ENCODE results near the gene ORC3.
"Not testable (repeated sequence)": the region's sequence is repeated elsewhere in the genome, so short reads cannot be mapped to it uniquely, and the experiment has no call there.

Gene ORC3

DNA sequence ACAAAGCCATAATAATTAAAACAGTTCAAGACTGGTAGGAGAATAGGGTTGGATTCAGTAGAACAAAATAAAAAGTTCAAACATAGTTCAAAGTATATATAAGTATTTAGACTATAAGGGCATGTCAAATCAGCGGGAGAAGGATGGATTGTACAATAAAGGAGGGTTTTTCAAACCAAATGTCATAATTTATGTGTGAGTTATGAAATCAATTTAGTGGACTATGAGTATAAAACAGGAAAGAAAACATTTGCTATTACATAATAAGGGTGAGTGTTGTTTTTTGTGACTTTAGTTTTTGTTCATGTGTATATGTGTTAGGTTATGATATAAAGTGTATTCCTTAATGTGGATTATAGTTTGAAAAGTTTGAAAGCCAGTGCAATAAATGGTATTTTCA lies 10.6 kb downstream of the ORC3 start:
- DNase-seq (ENCODE audit: low spot score) = no peak

DNA sequence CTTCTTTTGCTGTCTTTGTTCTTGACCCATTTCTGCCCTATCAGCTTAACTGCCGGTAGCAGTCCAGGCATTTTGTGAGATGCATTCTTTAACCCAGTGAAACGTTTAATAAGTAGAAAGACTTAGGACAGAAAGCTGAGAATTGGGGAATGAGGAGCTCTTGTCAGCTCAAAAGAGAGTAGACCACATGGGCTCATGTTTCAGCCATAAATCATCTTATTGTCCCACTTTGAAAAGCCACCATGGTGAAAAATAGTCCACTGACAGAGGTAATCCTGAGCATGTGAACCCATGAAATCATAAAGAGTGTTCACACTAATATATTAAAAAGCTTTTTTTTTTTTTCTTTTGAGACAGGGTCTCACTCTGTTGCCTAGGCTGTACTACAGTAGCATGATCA lies 16.3 kb downstream of the ORC3 start:
- DNase-seq (ENCODE audit: low spot score) = no peak

DNA sequence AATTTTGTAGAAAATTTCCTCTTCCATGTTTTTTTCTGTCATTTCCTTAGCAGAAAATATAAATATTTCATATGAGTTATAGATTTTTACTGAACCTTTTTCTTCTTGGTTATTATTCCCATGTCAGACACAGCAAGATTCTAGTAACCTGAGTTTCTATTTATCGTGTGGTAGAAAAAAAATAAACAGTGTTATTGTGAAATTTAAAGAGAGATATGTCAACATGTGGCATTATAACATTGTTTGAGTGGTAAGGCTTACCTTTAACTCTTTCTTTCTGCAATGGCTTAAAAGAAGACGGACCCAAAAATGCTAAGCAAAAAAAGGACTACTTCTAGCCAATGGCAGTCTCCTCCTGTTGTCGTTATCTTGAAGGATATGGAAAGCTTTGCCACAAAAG lies 18.9 kb downstream of the ORC3 start:
- no peak for DNase-seq (ENCODE audit: low spot score)

DNA sequence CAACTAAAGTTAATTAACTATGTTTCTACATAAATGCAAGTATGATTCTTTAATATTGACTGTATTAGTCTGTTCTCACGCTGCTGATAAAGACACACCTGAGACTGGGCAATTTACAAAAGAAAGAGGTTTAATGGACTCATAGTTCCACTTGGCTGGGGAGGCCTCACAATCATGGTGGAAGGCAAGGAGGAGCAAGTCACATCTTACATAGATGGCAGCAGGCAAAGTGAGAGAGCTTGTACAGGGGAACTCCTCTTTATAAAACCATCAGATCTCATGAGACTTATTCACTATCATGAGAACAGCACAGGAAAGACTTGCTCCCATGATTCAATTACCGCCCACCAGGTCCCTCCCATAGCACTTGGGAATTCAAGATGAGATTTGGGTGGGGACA lies 23.1 kb downstream of the ORC3 start:
- not testable (repeated sequence) for DNase-seq (ENCODE audit: low spot score)

DNA sequence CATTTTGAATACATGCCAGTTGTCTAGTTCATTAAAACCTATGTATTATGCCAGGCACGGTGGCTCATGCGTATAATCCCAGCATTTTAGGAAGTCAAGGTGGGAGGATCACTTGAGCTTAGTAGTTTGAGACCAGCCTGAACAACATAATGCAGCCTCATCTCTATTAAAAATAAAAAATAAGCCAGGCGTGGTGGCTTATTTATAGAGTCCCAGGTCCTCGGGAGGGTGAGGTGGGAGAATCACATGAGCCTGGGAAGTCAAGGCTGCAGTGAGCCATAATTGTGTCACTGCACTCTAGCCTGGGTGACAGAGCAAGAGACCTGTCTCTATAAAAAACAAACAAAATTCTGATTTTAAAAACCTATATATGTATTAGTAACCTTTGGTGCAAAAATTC lies 27.5 kb downstream of the ORC3 start:
- no peak for DNase-seq (ENCODE audit: low spot score)

DNA sequence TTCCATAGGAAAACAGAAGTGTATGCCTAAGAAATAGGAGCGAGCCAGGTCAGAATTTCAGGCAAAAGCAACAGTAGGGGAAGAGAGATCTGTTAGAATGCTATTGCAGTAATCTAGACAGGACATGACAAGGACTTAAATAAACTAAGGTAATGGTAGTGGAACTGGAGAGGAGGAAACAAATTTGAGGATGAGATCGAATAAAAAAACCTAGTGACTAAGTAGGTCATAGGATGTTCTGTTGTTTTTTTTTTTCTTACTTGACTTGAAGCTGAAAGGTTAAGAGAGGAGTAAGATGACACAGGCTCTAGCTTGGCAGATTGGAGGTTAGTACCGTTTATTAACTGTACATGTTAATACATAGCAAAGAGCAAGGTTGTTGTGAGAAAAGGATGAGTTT lies 28.6 kb downstream of the ORC3 start:
- DNase-seq (ENCODE audit: low spot score) = no peak

DNA sequence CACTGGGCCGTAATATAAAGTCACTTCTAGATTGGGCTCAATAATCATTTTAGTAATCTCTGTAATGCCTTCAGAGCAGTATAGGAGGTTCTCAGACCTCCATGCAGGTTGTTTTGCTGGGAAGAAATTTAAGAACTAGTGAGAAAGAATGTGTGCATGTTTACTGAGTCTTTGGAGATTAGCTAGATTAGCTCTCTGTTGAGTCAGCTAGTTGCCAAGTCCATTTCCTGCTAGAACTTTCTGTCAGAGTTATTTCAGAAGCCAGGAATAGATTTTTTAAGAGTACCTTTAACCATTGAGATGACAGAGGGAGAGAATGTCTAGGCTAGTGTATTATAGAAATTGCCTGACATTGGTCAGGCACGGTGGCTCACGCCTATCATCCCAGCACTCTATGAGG lies 33.3 kb downstream of the ORC3 start:
- no peak for DNase-seq (ENCODE audit: low spot score)

DNA sequence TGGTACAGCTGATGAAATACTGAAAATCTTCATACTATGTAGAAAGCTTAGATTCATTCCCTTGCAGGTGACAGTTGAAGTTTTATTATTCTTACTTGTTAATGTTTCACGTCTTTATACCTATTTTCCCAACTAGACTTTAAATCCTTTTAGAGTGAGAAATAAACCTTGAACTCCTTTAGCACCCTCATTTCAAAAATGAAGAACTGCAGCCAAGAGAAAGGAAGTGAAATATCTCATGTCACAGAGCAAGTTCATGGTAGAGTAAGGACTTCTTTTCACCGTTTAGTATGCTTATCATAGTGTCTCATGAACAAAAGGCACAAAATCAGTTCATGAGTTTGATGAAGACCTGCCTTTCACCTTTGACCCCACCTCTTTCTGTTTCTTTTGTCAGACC lies 38.5 kb downstream of the ORC3 start:
- DNase-seq (ENCODE audit: low spot score) = no peak

DNA sequence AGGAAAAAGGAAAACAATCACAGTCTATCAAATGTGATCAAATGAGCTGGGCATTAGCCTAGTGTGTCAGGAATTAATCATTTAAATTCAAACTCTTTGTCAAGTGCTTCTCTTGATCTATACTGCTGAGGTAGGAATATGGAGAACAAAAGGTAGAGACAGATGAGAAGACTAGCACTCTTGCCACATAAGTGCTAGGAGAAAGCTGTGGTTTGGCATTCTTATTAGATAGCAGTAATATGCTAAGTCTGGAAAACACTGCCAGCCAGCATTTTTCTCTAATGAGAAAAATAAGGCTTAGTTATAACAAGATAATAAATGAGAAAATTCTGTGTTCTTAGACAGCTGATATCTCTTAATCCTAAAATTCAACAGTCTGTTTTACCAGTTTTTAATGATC lies 38.9 kb downstream of the ORC3 start:
- no peak for DNase-seq (ENCODE audit: low spot score)

DNA sequence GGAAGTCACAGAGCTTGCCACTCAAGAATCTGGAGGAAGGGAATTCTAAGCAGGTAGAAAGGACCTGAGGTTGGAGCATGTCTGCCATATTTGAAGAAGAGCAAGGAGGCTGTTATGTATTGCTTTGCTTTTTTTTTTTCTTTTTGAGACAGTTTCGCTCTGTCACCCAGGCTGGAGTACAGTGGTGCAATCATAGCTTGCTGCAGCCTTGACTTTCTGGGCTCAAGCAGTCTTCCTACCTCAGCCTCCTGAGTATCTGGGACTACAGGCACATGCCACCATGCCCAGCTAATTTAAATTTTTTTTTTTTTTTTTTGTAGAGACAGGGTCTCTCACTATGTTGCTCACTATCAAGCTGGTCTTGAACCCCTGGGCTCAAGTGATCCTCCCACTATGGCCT lies 40.8 kb downstream of the ORC3 start:
- no peak for DNase-seq (ENCODE audit: low spot score)

DNA sequence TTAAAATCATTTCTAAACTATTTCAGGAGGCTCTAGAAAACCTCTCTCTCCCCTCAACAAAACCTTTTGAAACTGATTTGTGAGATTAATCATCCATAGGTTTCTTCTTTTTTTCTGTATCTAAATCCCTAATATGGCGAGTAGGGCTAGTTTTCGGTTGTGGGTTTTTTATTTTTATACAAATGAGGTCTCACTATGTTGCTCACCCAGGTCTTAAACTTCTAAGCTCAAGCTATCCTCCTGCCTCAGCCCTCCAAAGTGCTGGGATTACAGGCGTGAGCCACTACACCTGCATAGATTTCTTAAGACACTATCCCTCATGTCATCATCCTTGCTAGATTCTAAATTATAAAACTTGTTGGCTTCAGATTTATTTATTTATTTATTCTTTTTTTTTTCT lies 43.9 kb downstream of the ORC3 start:
- no peak for DNase-seq (ENCODE audit: low spot score)

DNA sequence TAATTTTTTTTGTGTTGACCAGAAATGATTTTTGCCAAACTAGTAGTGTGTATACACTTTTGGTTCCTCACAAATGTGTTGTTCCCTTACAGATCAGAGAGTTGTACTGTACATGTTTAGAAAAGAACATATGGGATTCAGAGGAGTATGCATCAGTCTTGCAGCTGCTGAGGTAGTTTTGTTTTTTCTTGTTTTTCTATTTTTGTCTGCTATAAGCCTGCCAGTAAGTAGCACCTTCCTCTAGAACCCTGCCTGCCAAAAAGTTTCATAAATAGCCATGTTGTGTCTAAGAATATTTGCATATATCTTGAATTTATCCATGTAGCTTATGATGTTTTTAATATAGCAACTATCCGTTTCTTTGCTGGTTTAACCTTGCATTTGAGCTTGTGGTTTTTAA lies 46.4 kb downstream of the ORC3 start:
- DNase-seq (ENCODE audit: low spot score) = no peak

DNA sequence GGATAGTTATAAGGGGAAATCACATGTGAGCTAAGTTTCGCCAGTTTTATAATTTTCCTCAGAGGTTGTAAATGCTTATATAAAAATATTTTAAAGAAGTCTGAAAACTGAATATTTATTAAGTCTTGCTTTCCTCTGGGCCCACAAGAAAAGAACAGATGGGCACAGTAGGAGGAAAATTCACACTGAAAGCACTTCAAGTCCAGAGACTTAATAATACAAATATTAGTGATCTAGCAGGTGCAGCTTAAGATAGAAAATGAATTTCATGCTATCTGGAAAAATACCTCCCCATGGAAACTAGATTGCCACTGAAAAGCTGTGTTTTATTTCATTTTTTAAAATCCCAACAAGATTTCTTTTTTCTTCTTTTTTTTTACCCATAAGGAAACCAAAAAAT lies 47.2 kb downstream of the ORC3 start:
- DNase-seq (ENCODE audit: low spot score) = no peak

DNA sequence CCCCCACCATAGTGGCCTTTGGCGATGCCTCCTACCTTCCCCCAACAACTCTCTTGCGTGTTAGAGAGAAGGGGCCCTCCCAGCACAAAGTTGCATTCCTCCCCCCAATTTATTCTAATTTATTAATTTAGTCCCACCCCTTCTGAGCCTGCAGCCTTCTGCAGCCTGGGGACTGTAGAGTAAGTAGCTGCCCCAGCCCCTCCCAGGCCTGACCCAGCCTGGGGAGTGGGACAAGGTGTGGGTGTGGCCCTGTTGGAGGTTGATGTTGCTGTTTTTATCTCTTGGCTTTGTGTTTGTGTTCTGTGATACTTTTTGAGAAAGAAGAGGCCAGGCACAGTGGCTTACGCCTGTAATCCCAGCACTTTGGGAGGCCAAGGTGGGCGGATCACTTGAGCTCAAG lies 49.4 kb downstream of the ORC3 start:
- DNase-seq (ENCODE audit: low spot score) = no peak

DNA sequence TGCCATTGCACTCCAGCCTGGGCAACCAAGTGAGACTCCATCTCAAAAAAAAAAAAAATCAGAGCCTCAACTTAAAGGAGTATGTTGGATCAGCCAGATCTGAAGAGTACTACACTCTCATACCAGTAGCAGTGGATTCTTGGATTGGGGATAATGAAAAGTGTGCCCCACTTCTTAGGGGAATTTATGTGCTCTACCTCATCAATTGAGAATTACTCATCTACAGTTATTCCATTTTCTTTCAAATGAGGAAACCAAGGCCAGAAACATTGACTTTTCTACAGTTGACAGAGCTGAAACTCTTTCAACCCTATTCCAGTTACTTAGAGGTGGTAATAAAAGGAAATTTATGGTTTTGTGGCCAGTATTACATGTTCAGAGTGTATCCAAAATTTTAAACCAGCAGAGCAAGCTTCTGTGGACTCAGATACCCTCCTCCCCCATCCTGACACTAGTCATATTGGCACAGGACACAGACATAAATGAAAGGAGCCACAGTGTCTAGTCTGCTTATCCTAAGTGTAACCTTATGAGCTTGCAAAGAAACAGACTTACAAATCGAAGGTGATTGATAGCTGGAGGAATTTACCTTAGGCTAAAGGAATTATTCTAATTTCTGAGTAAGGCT lies 51.2 kb downstream of the ORC3 start:
- no peak for DNase-seq (ENCODE audit: low spot score)

DNA sequence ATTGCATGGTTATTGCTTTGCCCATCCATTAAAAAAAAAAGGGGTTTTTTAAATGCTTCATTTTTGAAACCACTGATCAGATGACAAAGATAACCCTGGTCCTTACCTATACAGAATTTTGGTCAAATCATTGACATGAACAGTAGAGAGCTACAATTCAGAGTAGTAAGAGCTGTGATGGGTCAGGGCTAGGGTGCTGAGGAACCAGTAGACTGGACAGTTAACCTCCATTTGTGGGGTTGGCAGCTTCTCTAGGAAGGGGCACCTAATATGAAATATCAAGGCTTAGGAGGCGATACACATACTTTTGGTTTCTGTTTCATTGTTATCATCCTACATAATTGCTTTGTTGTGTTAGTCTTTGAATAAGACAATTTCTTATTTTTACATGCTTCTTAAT lies 55.1 kb downstream of the ORC3 start:
- DNase-seq (ENCODE audit: low spot score) = no peak

DNA sequence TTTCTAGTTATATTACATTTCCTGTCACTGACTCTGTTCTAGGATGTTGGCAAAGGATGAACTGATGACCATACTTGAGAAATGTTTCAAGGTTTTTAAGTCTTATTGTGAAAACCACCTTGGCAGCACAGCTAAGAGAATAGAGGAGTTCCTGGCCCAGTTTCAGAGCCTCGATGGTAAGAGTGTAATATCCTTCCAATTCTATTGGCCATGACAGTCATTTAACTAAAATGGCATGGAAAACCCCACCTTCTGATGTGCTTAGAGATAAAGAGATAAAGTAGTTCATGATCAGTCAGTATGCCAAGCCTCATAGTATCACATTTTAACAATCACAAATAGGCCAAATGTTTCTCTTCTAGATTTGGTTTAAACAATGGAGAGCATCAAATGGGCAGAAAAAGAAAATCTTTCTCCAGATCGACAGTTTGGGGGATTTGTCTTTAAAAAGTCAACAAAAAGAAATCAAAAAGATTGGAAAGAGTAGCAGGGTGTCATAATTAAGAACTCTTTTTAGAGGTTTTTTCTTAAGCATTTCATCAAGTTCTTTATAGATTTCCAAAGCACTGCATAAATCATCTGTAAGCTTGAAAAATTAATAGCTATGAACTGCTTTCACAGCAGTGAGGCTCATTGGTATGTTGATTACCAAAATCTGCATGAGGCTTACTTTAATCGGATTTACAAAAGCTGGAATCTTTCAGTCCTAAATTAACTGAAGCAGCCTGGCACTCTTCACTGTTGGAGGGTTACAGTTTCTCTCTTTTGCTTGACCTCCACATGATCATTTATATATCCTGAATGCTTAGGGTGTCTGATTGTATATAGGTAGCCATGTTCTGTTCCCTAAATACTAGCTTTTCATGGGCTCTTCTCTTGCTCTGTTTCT lies 63.4 kb downstream of the ORC3 start:
- no peak for DNase-seq (ENCODE audit: low spot score)

DNA sequence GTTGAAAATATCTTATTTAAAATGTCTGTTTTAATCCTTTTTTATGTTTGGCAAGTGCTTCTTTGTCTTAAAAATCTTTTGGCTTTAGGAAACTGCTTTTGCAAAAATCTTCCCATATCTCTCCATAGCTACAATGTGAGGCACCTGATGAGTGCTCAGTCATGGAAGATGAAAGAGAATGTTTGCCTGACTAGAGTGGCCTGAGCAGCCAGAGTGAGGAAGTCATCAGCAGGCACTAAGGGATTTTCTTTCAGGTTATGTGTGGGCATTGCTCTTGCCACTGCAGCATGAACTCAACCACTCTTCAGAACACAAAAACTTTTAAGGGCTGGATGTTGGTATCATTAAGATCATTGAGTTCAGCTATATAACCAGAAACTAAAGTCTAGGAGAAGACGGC lies 64.2 kb downstream of the ORC3 start:
- no peak for DNase-seq (ENCODE audit: low spot score)

DNA sequence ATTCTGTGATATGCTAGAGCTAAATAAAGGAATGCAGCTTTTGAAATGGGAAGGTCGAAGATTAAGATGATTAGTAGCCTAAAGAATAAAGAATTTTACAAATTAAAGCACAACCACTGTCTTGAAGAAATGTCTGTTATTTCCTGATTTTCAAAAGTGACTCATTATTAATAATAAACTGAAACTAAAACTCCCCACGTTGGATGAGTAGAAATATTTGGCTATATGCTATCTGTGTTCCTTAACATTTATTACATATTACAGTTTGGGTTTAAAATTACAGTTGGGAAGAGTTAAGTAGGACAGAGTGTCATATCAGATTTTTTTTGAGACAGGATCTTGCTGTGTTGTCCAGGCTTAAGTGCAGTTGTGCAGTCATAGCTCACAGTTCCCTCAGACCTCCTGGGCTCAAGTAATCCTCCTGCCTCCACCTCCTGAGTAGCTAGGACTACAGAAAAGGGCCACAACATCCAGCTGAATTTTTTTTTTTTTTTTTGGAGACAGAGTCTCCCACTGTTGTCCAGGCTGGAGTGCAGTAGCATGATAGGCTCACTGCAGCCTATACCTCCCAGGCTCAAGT lies 65.0 kb downstream of the ORC3 start:
- DNase-seq (ENCODE audit: low spot score) = no peak

DNA sequence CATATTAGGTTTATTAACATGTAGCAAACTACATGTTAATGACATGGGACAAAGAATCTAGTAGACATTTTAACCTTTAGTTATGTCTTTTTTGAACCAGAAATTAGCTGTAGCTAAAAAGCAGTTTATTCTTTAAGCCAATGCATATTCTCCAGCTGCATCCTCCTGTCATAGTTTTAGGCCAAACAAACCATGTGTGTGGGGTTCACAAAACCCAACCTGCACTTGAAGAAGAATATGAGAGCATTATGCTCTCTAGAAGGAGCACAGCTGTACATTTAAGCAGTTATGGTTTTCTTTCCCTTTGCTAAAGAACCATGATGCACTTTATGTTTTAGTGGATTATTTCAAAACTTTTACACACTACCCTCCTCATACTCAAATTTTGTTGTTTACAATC lies 65.9 kb downstream of the ORC3 start:
- no peak for DNase-seq (ENCODE audit: low spot score)

DNA sequence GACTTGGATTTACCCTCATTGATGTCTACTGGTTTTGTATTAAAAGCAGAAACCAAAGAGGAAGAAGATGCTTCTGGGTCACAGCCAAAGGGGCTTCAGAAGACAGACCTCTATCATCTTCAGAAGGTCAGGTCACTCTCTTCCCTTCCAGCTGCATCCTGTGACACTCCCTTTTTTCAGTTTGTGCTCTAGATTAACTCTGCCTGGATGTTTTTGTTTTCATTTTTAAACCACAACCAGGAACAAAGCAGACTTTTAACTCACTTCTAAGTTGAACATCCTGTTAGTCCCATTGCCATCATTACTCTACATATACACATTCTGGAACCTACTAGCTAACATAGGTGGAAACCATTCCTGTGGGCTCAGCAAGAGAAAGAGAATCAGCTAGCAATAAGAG lies 66.9 kb downstream of the ORC3 start:
- no peak for DNase-seq (ENCODE audit: low spot score)

DNA sequence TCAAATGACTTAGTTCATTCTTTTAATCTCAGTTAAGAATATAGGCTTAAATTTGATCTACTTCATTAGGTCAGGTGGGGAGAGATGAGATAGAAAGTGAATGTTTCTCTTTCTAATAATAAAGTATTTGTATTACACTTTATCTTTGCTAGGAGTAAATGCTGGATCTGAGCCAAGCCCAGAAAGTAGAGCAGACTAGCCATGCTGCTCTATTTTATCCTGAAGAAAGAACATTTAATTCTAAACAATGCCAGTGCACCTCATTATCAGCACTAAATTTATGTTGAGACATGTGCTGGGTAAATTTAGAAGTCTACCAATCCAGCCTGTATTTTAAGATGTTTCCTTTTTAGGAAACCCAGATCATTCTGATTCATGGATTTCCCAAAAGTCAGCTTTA lies 68.6 kb downstream of the ORC3 start:
- DNase-seq (ENCODE audit: low spot score) = no peak

DNA sequence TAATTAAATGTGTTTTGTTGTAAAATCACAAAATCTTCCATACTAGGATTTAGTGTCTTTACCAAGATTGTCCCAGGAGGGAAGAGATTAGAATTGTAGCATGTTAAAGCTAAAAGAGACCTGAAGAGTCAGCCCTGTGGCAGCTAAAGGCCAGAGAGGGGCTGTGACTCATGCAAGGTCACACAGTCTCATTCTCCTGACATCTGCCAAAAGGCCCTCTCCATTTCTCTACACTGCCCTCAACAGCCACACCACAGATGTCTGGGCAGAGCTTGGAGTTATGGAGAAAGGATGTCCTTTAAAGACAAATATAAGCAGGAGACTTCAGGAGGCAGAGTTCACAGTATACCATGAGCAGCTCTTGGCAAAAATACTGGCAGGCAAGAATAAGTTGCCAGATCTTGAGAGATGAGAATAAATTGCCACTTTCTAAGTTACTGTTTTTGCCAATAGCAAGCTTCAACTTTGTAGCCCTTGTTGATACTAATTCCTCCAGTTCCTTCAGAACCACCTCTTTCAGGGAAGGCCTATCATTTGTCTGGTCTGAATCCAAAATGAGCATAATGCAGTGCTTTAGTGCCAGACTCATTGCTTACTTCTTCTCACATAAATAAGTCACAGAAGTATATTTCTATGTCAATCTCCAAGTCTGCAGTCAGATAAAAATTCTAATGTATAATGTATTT lies 70.4 kb downstream of the ORC3 start:
- DNase-seq (ENCODE audit: low spot score) = no peak

Measured in left forelimb (tissue), 1 donor.